CD4-positive, alpha-beta T cell treated with Interleukin-15 for 1 hour (primary cell): ENCODE results near the gene MMP21.

Source experiments
- DNase-seq: peaks from one replicate; pipeline ENCODE4 v3.0.0-alpha.2; 2020

MMP21 gene

DNA sequence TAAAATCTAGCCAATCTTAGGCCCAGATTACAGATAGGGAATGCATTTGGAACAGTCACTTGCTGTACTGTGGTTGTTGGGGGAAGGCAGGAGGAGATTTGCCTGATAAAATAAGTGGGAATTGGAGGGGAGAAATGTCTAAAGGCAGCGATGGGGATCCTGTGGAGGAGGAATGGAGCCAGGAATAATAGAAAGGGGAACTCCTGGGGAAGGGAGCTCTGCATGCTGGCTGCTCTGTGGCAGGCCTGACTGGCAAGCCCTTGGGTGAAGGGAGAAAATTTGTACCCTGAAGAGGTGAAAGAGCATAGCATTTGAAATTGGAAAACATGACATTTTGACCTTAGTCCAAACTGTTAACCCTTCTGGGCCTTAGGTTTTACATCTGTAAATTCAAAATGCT, 13.7 kb downstream of the MMP21 start:
- DNase-seq: no peak

GRCh38 chr10:125757742-125758141, 17.9 kb downstream of the MMP21 start:
- DNase-seq: no peak

DNA sequence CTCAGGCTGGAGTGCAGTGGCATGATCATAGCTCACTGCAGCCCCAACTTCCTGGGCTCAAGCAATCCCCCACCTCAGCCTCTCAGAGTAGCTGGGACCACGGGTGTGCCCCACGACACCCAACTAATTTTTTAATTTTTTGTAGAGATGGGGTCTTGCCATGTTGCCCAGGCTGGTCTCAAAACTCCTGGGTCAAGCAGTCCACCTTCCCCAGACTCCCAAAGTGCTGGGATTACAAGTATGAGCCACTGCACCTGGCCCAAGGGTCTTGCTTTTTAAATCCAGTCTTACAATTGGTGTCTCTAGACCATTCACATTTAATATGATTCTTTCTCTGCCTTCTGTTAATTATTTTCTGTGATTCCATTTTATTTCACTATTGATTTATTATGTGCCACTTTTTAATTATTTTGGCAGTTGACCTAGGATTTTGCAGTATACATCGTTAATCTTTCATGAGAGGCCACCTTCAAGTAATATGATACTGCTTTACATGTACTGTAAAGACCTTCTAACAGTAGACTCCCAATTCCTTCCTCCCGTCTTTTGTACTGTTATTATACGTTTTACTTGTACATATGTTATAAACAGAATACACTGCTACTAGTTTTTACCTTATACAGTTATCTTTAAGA, 18.7 kb downstream of the MMP21 start:
- DNase-seq: no peak

GRCh38 chr10:125756196-125756595, 19.4 kb downstream of the MMP21 start:
- no peak for DNase-seq

DNA sequence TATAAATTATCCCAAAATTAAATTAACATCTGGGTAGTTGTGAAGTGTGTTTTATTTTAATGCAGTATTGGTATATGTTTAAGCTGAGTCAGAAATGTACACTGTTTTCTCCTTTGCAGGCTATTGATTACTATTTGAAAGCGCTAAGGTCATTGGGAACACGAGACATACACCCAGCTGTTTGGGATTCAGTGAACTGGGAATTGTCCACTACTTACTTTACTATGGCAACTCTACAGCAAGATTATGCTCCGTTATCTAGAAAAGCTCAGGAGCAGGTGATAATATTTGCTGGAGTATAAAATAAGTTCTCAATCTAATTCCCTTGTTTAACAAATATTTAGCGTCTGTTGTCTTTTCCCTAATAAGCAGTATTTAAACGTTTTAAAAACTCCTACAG, 28.2 kb downstream of the MMP21 start:
- DNase-seq: no peak

GRCh38 chr10:125744909-125745308, 30.7 kb downstream of the MMP21 start:
- DNase-seq: no peak

DNA sequence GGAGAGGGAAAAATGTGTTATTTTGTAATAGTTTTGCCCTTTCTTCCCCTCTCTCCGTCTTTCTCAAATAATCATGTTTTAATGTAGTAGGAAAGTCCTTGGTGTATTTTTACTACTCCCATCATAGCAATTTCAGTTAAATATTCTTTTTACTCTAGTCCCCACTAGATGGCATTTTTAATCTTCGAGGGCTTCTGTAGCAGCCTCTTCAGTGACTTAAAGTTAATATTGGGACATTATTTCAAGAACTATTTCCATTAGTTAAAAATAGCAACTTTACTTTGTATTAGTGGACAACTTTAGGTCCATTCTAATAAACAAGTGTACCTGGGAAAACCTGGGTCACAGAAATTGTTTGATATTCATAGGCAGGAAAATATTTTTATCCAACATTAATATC, 33.2 kb downstream of the MMP21 start:
- no peak for DNase-seq

- DNase-seq: no peak
Measured at GRCh38 chr10:125739994-125740679, 35.5 kb downstream of the MMP21 start.

DNA sequence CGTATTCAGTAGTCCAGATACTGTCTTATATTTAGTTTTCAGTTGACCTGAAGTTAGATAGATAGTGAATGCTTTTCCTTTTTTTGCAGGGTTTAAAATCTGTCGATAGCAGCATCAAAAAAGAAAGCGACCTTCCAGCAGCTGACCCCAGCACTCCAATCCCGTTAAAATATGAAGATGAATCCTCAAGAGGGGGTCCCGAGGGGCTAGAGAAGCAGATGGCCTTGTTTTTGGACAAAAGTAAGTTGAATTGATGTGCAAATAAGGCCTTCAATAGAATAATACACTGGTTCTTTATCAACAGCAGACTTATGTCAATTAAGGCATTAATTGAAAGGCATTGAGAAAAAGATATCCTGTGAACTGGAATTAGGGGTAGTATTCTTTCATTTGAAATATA, 37.4 kb downstream of the MMP21 start:
- no peak for DNase-seq

GRCh38 chr10:125734823-125735222, 40.8 kb downstream of the MMP21 start:
- no peak for DNase-seq

DNA sequence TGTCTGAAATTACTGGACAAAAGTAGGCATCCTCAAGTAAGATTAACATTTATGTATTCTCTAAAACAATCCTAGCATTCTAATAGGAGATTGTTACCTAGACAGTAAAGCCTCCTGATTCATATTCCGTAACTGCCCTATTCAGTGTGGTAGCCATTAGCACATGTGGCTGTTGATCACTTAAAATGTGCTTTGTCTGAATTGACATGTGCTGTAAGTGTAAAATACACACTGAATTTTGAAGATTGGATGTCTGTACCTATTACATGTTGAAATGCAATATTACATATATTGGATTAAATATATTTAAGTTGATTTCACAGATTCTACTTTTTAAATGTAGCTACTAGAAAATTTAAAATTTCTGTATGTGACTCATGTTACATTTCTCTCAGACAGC, 41.5 kb downstream of the MMP21 start:
- no peak for DNase-seq

DNA sequence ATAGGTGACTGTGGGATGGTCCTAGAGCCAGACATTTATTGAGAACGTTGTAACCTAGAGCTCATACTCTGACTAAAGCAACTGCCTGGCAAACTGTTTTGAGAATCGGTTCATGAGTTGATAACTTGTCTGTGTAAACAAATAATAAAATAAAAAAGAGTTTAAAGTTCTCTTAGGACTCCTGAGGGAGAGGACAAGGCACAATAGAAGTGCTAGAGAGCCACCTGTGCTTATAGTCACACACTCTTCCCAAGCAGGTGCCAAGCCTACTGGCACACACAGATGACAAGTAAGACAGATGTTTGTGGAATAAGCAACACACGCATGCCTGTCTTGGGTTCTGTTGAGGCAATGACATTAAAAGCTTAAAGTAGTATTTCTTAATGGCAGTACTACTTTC, 48.2 kb downstream of the MMP21 start:
- no peak for DNase-seq

GRCh38 chr10:125726914-125727313, 48.7 kb downstream of the MMP21 start:
- no peak for DNase-seq

GRCh38 chr10:125722811-125723210, 52.8 kb downstream of the MMP21 start:
- no peak for DNase-seq

GRCh38 chr10:125721035-125721434, 54.6 kb downstream of the MMP21 start:
- DNase-seq: no peak

GRCh38 chr10:125720002-125720382, 55.6 kb downstream of the MMP21 start:
- DNase-seq: no peak

DNA sequence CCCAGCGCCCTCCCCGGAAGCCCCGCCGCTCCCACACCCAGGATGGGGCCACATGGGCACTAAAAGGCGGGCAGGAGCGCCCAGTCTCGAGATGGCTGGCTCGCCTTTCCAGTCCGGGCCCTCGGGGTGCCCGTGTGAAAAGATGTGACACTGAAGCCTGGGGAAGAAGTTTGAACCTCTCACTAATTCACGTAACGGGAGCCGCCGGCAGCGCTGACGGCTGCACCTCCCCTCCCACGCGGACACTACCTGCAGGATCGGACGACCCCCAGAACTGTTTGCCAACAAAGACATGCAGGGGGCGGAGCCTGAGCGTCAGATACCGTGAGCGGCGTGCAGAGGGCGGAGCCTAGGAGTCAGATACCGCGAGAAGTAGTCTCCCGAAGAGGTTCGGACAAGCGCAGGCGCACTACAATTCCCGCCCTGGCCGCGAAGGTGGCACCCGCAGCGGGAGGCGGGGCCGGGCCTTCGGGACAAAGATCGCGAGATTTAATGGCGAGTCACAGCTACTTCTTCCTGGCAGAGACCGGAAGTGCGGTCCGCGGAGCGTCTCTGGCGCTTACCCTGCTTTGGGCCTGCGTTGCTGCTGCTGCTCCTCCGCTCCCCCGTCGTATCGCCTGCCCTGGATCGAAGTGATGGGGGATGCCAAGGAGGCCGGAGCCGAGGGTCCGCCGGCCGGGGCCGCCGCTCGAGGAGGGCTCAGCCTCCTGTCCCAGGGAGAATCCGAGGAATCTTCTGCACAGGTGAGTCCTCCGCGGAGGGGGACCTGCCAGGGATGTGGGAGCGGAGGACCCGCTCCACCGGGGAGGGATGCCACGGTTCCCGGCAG, 56.2 kb downstream of the MMP21 start, which contains the start of gene EDRF1:
EDRF1 (plus strand) TSS at position 537 of the 829 bp plus-strand sequence; CDS start at position 636, 99 bp downstream.
- peak; percentile 100 for DNase-seq
